ENCODE results near the gene TMEM267. TPM values are rescaled to one million over a fixed set of nuclear protein-coding genes. Genes with fewer than 3 reads are reported as not detected.

TMEM267 gene
- total and polyA plus RNA-seq, 10 of the 15 experiments (the other 5 are each of a cell fraction or from before 2014, with no cell fraction given), result 7.7 to 37.3 (median 13.3) TPM

GRCh38 chr5:43514816-43515677 is 31.4 kb upstream of the TMEM267 start, which contains the start of gene C5orf34 (continued):
- TF ChIP-seq, protein P1, sequence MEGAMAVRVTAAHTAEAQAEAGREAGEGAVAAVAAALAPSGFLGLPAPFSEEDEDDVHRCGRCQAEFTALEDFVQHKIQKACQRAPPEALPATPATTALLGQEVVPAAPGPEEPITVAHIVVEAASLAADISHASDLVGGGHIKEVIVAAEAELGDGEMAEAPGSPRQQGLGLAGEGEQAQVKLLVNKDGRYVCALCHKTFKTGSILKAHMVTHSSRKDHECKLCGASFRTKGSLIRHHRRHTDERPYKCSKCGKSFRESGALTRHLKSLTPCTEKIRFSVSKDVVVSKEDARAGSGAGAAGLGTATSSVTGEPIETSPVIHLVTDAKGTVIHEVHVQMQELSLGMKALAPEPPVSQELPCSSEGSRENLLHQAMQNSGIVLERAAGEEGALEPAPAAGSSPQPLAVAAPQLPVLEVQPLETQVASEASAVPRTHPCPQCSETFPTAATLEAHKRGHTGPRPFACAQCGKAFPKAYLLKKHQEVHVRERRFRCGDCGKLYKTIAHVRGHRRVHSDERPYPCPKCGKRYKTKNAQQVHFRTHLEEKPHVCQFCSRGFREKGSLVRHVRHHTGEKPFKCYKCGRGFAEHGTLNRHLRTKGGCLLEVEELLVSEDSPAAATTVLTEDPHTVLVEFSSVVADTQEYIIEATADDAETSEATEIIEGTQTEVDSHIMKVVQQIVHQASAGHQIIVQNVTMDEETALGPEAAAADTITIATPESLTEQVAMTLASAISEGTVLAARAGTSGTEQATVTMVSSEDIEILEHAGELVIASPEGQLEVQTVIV (IDR thresholded peaks at IDR 0.05; ENCODE audit: borderline replicate concordance, partially characterized antibody), result peak; percentile 57
- TF ChIP-seq ZNF622 (IDR thresholded peaks at IDR 0.05), result no peak
- no peak for TF ChIP-seq HDGF (IDR thresholded peaks at IDR 0.05)
- peak; percentile 20 for TF ChIP-seq MEF2B (IDR thresholded peaks at IDR 0.05; ENCODE audit: partially characterized antibody, poor library complexity, severe bottlenecking)
- TF ChIP-seq BHLHE40 (IDR thresholded peaks at IDR 0.05; ENCODE audit: borderline replicate concordance in 1 of 2, low read depth in 2 of 2, low read length in 1 of 2), result peak in 1 of 2 experiments; percentile 20; a peak in 1 of 4 replicates
- TF ChIP-seq, protein P2, sequence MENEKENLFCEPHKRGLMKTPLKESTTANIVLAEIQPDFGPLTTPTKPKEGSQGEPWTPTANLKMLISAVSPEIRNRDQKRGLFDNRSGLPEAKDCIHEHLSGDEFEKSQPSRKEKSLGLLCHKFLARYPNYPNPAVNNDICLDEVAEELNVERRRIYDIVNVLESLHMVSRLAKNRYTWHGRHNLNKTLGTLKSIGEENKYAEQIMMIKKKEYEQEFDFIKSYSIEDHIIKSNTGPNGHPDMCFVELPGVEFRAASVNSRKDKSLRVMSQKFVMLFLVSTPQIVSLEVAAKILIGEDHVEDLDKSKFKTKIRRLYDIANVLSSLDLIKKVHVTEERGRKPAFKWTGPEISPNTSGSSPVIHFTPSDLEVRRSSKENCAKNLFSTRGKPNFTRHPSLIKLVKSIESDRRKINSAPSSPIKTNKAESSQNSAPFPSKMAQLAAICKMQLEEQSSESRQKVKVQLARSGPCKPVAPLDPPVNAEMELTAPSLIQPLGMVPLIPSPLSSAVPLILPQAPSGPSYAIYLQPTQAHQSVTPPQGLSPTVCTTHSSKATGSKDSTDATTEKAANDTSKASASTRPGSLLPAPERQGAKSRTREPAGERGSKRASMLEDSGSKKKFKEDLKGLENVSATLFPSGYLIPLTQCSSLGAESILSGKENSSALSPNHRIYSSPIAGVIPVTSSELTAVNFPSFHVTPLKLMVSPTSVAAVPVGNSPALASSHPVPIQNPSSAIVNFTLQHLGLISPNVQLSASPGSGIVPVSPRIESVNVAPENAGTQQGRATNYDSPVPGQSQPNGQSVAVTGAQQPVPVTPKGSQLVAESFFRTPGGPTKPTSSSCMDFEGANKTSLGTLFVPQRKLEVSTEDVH (IDR thresholded peaks at IDR 0.05; ENCODE audit: low read depth, partially characterized antibody), result peak; percentile 78
- no peak for TF ChIP-seq MXI1 (IDR thresholded peaks at IDR 0.05; ENCODE audit: low read depth, low read length)
- TF ChIP-seq CEBPZ (IDR thresholded peaks at IDR 0.05; ENCODE audit: low read depth, low read length), result peak; percentile 89
- peak; percentile 80 for TF ChIP-seq POLR2A (IDR thresholded peaks at IDR 0.05; ENCODE audit: low read depth, low read length)
- TF ChIP-seq CREM (IDR thresholded peaks at IDR 0.05; ENCODE audit: low read depth), result peak; percentile 39; the same call in 1 of the 2 replicates
- peak; percentile 33 for TF ChIP-seq KLF5 (IDR thresholded peaks at IDR 0.05; ENCODE audit: partially characterized antibody)
- no peak for TF ChIP-seq STAT1 (conservative IDR thresholded peaks at IDR 0.05)
- TF ChIP-seq SMARCA5 (IDR thresholded peaks at IDR 0.05), result no peak
- peak; percentile 54; the same call in 1 of the 2 replicates for TF ChIP-seq FOXM1 (IDR thresholded peaks at IDR 0.05; ENCODE audit: low read depth, low read length)
- TF ChIP-seq SPI1 (IDR thresholded peaks at IDR 0.05; ENCODE audit: borderline replicate concordance, insufficient read depth, low read depth, low read length), result peak; percentile 44; the same call in 1 of the 2 replicates
- no peak for TF ChIP-seq FOS (IDR thresholded peaks at IDR 0.05; ENCODE audit: borderline replicate concordance, extremely low read depth, insufficient read length)
- TF ChIP-seq MLLT1 (IDR thresholded peaks at IDR 0.05), result peak; percentile 69
- TF ChIP-seq ZNF274 (IDR thresholded peaks at IDR 0.05; ENCODE audit: insufficient read depth, insufficient read length), result no peak
- TF ChIP-seq SIX5 (IDR thresholded peaks at IDR 0.05; ENCODE audit: low read depth, low read length, severe bottlenecking), result peak; percentile 6

Data from GM12878 (cell line).